ENCODE results near the gene DGCR8.
A peak's percentile ranks its signal among the peaks of the same experiment; 100 is the strongest.
"Not testable (repeated sequence)": the region's sequence is repeated elsewhere in the genome, so short reads cannot be mapped to it uniquely, and the experiment has no call there.

DGCR8 gene

DNA sequence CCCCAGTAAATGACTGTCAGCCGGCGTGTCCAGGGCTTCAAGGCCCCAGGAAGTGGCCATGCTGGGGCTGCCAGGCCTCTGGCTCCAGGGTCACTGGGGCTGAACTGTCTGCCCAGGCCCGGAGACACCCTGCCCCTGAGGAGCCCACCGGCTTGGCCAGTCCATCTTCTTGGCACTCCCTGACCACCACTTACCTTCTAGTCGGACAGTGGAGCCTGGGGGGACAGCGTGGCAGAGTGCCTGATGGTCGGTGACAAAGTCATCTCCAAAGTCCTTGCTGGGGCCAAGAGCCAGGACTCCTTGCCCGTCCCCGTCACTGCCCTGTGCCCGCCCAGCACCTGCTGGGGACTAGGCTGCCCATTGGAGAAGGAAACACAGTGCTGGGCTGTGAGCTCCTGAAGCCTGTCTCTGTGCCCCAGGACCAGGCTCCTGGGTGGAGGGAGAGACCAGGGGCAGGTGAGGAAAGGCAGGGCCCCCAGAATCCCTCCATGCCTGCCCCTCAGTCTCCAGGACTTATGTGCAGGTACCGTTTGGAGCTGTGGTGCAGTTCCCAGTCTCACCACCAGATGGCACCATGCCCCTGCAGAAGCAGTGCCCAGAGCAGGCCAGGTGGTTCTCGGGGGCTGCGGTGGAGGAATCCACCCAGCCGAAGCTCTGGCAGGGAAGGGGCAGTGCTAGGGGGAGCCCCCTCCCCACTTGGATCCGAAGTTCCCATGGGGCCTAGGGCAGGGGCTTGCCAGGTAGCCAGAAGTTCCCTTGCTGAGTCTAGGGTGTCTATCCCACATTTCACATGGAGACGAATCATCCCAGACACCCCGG lies 76.8 kb downstream of the DGCR8 start:
- DNase-seq (ENCODE audit: low read depth, low spot score): peak; percentile 3
- TF ChIP-seq, protein P1, sequence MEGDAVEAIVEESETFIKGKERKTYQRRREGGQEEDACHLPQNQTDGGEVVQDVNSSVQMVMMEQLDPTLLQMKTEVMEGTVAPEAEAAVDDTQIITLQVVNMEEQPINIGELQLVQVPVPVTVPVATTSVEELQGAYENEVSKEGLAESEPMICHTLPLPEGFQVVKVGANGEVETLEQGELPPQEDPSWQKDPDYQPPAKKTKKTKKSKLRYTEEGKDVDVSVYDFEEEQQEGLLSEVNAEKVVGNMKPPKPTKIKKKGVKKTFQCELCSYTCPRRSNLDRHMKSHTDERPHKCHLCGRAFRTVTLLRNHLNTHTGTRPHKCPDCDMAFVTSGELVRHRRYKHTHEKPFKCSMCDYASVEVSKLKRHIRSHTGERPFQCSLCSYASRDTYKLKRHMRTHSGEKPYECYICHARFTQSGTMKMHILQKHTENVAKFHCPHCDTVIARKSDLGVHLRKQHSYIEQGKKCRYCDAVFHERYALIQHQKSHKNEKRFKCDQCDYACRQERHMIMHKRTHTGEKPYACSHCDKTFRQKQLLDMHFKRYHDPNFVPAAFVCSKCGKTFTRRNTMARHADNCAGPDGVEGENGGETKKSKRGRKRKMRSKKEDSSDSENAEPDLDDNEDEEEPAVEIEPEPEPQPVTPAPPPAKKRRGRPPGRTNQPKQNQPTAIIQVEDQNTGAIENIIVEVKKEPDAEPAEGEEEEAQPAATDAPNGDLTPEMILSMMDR (IDR thresholded peaks at IDR 0.05; ENCODE audit: insufficient read depth, low read length, missing control alignments): peak; percentile 95
- H3K4me3 ChIP-seq (ENCODE audit: low read depth, low read length): no peak overlapping the region
- ChIA-PET CTCF (interaction anchor here (0.7 to 5.6 kb wide), 28 partner anchors 9 to 299 kb away, joined by 3 to 89 read pairs (median 5); partner anchors contain the start of gene DGCR6L), POLR2A (interaction anchor here (1.0 kb wide), 1 partner anchor 80 kb away, joined by 3 read pairs; no protein-coding TSS in a partner anchor)

DNA sequence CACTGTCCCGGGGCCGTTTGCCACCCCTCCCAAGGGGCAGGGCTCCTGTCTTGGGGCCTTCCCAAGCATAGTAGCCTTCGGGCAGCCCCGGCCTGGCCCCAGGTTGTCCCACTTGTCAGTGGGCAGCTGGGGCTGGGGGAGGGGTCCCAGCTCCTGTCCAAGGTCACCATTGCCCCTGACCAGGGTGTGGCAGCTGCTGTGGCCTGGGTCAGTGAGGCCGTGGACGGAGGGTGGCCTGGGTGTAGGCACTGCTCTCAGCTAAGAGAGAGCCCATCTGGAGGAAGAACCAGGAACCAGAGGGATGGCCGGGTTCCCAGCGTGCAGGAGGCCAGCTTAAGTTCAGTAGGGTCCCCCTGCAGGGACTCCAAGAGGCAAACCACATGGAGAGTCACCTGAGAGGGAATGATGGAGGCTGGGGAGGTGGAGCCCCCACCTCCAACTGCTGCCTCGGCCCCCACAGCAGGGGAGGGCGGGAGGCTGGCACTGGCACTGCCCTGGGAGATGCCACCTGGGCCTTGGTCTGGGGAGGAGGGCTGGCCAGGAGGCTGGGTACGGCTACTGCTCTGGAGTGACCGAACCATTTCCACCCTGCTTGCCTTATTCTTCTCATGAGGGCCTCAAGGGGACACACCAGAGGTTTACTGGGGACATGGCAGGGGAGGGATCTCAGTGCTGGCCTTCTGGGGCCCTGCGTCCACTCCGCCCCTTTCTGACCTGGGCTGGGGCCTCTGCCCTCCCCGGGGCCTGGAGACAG lies 77.6 kb downstream of the DGCR8 start:
- CTCF ChIA-PET: interaction anchor here (0.7 to 5.6 kb wide), 28 partner anchors 10 to 298 kb away, joined by 3 to 89 read pairs (median 5); partner anchors contain the start of gene DGCR6L
- POLR2A ChIA-PET: interaction anchor here (1.0 kb wide), 1 partner anchor 80 kb away, joined by 3 read pairs; no protein-coding TSS in a partner anchor
- TF ChIP-seq, protein P1 (IDR thresholded peaks at IDR 0.05; ENCODE audit: insufficient read depth, low read length, missing control alignments): no peak
- no peak overlapping the region for H3K4me3 ChIP-seq (ENCODE audit: low read depth, low read length)
- no peak for DNase-seq (ENCODE audit: low read depth, low spot score)

DNA sequence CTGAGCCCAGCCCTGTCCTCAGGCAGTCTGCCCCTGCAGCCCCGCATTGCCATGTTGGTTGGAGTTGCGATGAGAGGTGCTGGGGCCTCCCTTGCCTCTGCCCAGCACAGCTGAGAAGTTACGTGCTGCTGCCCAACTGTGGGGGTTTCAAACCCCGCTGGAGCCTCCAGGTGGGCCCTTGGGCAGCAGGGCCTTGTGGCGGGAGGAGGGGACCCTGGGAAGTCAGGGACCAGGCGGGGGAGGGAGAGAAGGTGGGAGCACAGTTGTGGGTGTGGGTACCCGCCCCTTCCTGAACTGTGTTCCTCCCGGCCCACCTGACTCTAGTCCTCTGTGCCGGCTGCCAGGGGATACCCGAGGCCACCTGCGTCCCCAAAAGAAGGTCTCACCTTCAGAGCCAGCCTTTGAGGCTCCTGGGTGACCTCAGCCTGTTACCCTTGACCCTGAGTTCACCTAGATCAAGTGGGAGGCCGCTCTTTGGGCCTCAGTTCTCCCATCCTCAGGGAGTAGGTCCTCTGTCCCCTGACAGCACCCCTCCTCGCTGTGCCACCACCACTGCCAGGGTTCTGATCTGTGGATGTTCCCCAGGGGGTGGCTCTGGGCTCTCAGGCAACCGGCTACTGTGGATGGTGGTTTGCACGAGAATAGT lies 78.5 kb downstream of the DGCR8 start:
- ChIA-PET CTCF (interaction anchor here (1.4 to 5.6 kb wide), 4 partner anchors 126 to 134 kb away, joined by 8 to 89 read pairs (median 22); no protein-coding TSS in a partner anchor), POLR2A (no interaction called here)
- H3K4me3 ChIP-seq (ENCODE audit: low read depth, low read length): no peak overlapping the region
- TF ChIP-seq, protein P1 (IDR thresholded peaks at IDR 0.05; ENCODE audit: insufficient read depth, low read length, missing control alignments): no peak
- no peak for DNase-seq (ENCODE audit: low read depth, low spot score)

DNA sequence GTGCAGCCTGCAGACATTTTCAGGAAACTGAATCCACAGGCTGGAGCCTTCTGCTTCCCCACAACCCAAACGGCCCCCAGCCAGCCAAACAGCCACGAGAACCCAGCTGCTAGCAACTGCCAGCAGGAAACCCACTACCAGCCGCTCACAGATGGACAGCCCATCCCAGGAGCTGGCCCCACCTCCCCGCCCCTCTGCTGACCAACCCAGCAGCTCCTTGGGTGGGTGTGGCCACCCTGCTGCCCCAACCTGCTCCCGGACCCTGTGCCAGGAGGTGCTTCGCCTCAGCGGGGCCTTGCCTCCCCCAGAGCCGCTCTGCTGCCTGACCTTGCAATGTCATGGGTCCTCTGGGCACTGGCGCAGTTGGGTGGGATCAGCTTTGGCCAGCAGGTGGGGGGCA lies 79.0 kb downstream of the DGCR8 start:
- CTCF ChIA-PET: interaction anchor here (0.7 to 2.8 kb wide), 4 partner anchors 16 to 133 kb away, joined by 3 to 30 read pairs (median 6); no protein-coding TSS in a partner anchor
- no peak overlapping the region for H3K4me3 ChIP-seq (ENCODE audit: low read depth, low read length)
- TF ChIP-seq, protein P1 (IDR thresholded peaks at IDR 0.05; ENCODE audit: insufficient read depth, low read length, missing control alignments): no peak
- no peak for DNase-seq (ENCODE audit: low read depth, low spot score)
- POLR2A ChIA-PET: no interaction called here

DNA sequence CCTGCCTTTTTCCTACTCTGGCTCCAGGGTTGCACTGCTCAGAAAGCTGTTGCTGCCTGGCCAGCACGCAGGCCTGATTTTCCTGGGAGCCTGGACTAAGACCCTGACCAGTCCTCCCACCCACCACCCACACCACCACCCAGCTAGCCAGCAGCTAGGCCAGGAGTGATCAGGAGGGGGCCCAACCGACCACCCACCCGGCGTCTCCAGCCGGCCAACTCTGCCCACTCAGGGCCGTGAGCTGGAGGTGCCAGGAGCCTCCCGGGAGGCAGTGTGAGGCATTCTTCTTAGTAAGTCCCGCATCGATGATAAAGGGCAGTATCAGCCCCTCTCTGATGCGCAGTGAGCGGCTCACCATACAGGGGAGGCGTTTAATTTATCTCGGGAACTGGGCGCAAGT lies 79.5 kb downstream of the DGCR8 start:
- H3K4me3 ChIP-seq (ENCODE audit: low read depth, low read length); POLR2A ChIA-PET; DNase-seq (ENCODE audit: low read depth, low spot score): not testable (repeated sequence)
- CTCF ChIA-PET: interaction anchor here (0.7 to 2.8 kb wide), 7 partner anchors 16 to 157 kb away, joined by 3 to 30 read pairs (median 3); no protein-coding TSS in a partner anchor

DNA sequence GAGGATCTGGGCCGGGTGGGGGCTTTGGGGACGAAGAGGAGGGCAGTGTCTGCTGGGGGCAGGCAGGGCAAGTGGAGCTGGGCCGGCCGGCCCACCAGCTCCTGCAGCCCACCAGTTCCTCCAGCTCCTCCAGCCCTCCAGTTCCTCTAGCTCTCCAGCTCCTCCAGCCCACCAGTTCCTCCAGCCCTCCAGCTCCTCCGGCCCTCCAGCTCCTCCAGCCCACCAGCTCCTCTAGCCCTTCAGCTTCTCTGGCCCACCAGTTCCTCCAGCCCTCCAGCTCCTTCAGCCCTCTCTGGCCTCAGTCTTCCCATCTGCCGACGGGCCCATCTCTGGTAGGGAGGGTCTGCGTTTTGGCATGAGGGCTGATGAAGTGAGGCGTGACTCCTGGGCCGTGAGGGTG lies 80.0 kb downstream of the DGCR8 start:
- DNase-seq (ENCODE audit: low read depth, low spot score): no peak
- ChIA-PET POLR2A (no interaction called here), CTCF (interaction anchor here (0.8 to 2.8 kb wide), 6 partner anchors 15 to 157 kb away, joined by 3 to 30 read pairs (median 4); no protein-coding TSS in a partner anchor)
- TF ChIP-seq, protein P1 (IDR thresholded peaks at IDR 0.05; ENCODE audit: insufficient read depth, low read length, missing control alignments): no peak
- H3K4me3 ChIP-seq (ENCODE audit: low read depth, low read length): no peak overlapping the region
